Tibial nerve (tissue), 3 donors: ENCODE results near the gene MLST8.

Experiments
- POLR2A ChIP-seq, 2 donors: fragments of 450-650 bp; IDR thresholded peaks; one replicate each; pipeline ENCODE4 v1.6.1; 2017; ENCODE audit warnings: antibody characterized with exemption in 2 of 2, mild to moderate bottlenecking in 2 of 2, moderate library complexity in 2 of 2
- TF ChIP-seq, protein P1 (sequence below), 5 experiments: fragments of 200-600 bp in 3 of 5; fragments of 450-650 bp in 2 of 5; sonication (generic) in 3 of 5; IDR thresholded peaks; one replicate each; pipeline ENCODE4 v1.5.1; 2016 to 2019; ENCODE audit warnings: antibody characterized with exemption in 5 of 5, mild to moderate bottlenecking in 3 of 5, moderate library complexity in 2 of 5

DNA sequence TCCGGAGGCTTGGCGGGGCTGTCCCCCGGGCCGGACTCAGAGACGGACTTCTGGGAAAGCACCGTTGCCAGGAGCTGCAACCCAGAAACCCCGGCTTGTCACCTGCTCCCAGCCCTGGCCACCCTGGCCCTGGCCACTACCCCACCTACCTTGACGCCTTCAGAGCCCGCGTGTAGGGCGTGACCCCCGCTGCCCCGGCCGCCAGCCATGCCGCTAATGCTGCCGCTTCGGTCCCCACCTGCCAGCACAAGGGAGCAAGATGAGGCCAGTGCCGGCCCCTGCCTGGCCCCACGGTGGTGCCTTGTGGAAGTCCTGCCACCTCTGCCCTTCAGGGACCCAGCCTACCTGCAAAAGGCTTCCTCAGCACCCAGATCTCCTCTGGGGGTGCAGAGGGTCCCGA is 20.3 kb upstream of the MLST8 start:
- TF ChIP-seq, protein P1, sequence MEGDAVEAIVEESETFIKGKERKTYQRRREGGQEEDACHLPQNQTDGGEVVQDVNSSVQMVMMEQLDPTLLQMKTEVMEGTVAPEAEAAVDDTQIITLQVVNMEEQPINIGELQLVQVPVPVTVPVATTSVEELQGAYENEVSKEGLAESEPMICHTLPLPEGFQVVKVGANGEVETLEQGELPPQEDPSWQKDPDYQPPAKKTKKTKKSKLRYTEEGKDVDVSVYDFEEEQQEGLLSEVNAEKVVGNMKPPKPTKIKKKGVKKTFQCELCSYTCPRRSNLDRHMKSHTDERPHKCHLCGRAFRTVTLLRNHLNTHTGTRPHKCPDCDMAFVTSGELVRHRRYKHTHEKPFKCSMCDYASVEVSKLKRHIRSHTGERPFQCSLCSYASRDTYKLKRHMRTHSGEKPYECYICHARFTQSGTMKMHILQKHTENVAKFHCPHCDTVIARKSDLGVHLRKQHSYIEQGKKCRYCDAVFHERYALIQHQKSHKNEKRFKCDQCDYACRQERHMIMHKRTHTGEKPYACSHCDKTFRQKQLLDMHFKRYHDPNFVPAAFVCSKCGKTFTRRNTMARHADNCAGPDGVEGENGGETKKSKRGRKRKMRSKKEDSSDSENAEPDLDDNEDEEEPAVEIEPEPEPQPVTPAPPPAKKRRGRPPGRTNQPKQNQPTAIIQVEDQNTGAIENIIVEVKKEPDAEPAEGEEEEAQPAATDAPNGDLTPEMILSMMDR (IDR thresholded peaks at IDR 0.05) = no peak
- no peak for TF ChIP-seq POLR2A (IDR thresholded peaks at IDR 0.05)
